ENCODE data around the gene CKLF. TPM values are rescaled to one million over a fixed set of nuclear protein-coding genes. Genes with fewer than 3 reads are reported as not detected.

CKLF gene
- total RNA-seq, 6 donors from 2014 or later, result 18.2 to 71.7 (median 47.4) TPM

- TF ChIP-seq, protein P1, sequence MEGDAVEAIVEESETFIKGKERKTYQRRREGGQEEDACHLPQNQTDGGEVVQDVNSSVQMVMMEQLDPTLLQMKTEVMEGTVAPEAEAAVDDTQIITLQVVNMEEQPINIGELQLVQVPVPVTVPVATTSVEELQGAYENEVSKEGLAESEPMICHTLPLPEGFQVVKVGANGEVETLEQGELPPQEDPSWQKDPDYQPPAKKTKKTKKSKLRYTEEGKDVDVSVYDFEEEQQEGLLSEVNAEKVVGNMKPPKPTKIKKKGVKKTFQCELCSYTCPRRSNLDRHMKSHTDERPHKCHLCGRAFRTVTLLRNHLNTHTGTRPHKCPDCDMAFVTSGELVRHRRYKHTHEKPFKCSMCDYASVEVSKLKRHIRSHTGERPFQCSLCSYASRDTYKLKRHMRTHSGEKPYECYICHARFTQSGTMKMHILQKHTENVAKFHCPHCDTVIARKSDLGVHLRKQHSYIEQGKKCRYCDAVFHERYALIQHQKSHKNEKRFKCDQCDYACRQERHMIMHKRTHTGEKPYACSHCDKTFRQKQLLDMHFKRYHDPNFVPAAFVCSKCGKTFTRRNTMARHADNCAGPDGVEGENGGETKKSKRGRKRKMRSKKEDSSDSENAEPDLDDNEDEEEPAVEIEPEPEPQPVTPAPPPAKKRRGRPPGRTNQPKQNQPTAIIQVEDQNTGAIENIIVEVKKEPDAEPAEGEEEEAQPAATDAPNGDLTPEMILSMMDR (IDR thresholded peaks at IDR 0.05), result peak; percentile 45 to 72 (median 57)
- TF ChIP-seq POLR2AphosphoS5 (IDR thresholded peaks at IDR 0.05), result no peak
- no peaks in the 10 kb centered on the region for H3K9me3 ChIP-seq
- H3K4me3 ChIP-seq, result no peak overlapping the region
- WGBS, 2 donors, result 77 to 86% methylated on average over 4 to 8 of the region's 8 CpGs
- DNase-seq (peak in 1 of 2 donors; percentile 77), ATAC-seq (ENCODE audit: low FRiP score in 2 of 2) (peak; percentile 78 to 84)
- H3K27me3 ChIP-seq, result no peaks in the 10 kb centered on the region
- no peaks in the 10 kb centered on the region for H3K36me3 ChIP-seq
- H3K27ac ChIP-seq, result peak overlapping the region in 1 of 4 donors; percentile 30
- H3K4me1 ChIP-seq, result peaks cover 11 to 24% (median 23%) of the 10 kb centered on the region in 4 donors
Observed at GRCh38 chr16:66588981-66589713, 36.8 kb downstream of the CKLF start.

DNA sequence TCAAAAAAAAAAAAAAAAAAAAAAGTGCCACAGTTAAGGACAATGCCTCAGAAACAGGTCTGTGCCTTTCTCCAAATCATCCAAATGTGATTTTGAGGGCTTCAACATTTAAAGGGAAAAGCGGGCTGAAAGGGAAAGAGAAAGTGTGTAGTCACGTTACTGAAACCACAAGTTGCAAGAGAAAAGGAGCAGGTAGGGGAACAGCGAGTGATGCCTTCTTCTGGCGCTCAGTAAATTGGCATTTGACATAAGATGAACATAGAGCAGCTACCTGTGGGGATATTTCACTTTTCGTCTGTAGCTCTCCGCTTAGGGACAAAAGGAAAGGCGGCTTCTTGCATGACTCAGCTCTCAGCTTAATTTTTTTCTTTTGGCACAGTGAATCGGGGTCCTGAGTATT, 37.9 kb downstream of the CKLF start:
- Histone ChIP-seq H3K9me3 (no peaks in the 10 kb centered on the region), H3K36me3 (no peaks in the 10 kb centered on the region), H3K27me3 (no peaks in the 10 kb centered on the region), H3K27ac (peak overlapping the region in 1 of 4 donors; percentile 26), H3K4me3 (no peak overlapping the region), H3K4me1 (peaks cover 9 to 24% (median 23%) of the 10 kb centered on the region in 4 donors)
- WGBS, 2 donors, result 59 to 71% methylated on average over 8 of the region's 8 CpGs
- no peak for ATAC-seq (ENCODE audit: low FRiP score in 2 of 2)
- DNase-seq, result no peak
- TF ChIP-seq EP300 (IDR thresholded peaks at IDR 0.05), result no peak
- TF ChIP-seq POLR2A (IDR thresholded peaks at IDR 0.05), result no peak
- TF ChIP-seq, protein P1 (IDR thresholded peaks at IDR 0.05), result no peak
- TF ChIP-seq POLR2AphosphoS5 (IDR thresholded peaks at IDR 0.05), result no peak

- Histone ChIP-seq H3K36me3 (no peaks in the 10 kb centered on the region), H3K27me3 (no peaks in the 10 kb centered on the region), H3K9me3 (no peaks in the 10 kb centered on the region), H3K4me1 (peaks cover 2 to 19% (median 17%) of the 10 kb centered on the region in 4 donors), H3K4me3 (no peak overlapping the region), H3K27ac (no peak overlapping the region)
- 94 to 96% methylated on average over 4 of the region's 4 CpGs for WGBS, 2 donors
- TF ChIP-seq, protein P1 (IDR thresholded peaks at IDR 0.05), result no peak
- TF ChIP-seq POLR2A (IDR thresholded peaks at IDR 0.05), result no peak
- TF ChIP-seq POLR2AphosphoS5 (IDR thresholded peaks at IDR 0.05), result no peak
- no peak for TF ChIP-seq EP300 (IDR thresholded peaks at IDR 0.05)
- ATAC-seq (ENCODE audit: low FRiP score in 2 of 2) (no peak), DNase-seq (no peak)
Observed at GRCh38 chr16:66591018-66591417, 38.6 kb downstream of the CKLF start.

GRCh38 chr16:66592241-66592640, 39.9 kb downstream of the CKLF start:
- no peak overlapping the region for H3K27ac ChIP-seq
- ATAC-seq (ENCODE audit: low FRiP score in 2 of 2) (no peak), DNase-seq (no peak)
- H3K27me3 ChIP-seq, result no peaks in the 10 kb centered on the region
- H3K4me1 ChIP-seq, result peaks cover 0 to 10% (median 7%) of the 10 kb centered on the region in 4 donors
- H3K36me3 ChIP-seq, result no peaks in the 10 kb centered on the region
- no peak overlapping the region for H3K4me3 ChIP-seq
- no peaks in the 10 kb centered on the region for H3K9me3 ChIP-seq
- WGBS, 2 donors, result 88 to 92% methylated on average over 3 of the region's 3 CpGs
- TF ChIP-seq, protein P1 (IDR thresholded peaks at IDR 0.05), result no peak
- TF ChIP-seq EP300 (IDR thresholded peaks at IDR 0.05) (no peak), POLR2AphosphoS5 (IDR thresholded peaks at IDR 0.05) (no peak), POLR2A (IDR thresholded peaks at IDR 0.05) (no peak)

DNA sequence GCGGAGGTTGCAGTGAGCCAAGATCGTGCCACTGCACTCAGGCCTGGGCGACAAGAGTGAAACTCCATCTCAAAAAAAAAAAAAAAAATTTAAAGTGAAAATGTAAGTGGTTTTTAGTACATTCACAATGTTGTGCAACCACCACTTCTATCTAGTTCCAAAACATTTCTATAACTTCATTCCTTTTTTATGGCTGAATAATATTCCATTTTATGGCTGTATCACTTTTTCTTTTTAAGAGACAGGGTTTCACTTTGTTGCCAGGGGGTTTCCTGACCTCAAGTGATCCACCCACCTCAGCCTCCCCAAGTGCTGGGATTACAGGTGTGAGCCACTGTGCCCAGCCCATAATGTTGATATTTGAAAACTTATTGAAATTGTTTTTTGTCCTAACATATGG, 40.4 kb downstream of the CKLF start:
- TF ChIP-seq EP300 (IDR thresholded peaks at IDR 0.05), result no peak
- no peak for TF ChIP-seq POLR2AphosphoS5 (IDR thresholded peaks at IDR 0.05)
- TF ChIP-seq, protein P1 (IDR thresholded peaks at IDR 0.05), result no peak
- no peak for TF ChIP-seq POLR2A (IDR thresholded peaks at IDR 0.05)
- Histone ChIP-seq H3K4me3 (no peak overlapping the region), H3K9me3 (no peaks in the 10 kb centered on the region), H3K27me3 (no peaks in the 10 kb centered on the region), H3K4me1 (peaks cover 0 to 7% (median 2%) of the 10 kb centered on the region in 4 donors), H3K36me3 (no peaks in the 10 kb centered on the region), H3K27ac (no peak overlapping the region)
- DNase-seq (no peak), ATAC-seq (ENCODE audit: low FRiP score in 2 of 2) (no peak)
- 95 to 99% methylated on average over 3 of the region's 3 CpGs for WGBS, 2 donors
